IPS-18a (cell line): ENCODE data around the gene STK40.

Experiments used
- H3K27ac ChIP-seq: one replicate; pipeline ENCODE4 v1.5.1; 2013; ENCODE audit warnings: low read length
- H3K27me3 ChIP-seq: one replicate; pipeline ENCODE4 v1.6.1; 2013; ENCODE audit warnings: mild to moderate bottlenecking, low read length; ENCODE audit not compliant: control insufficient read depth, insufficient read depth
- H3K36me3 ChIP-seq: one replicate; pipeline ENCODE4 v1.6.1; 2013; ENCODE audit warnings: low read depth, low read length; ENCODE audit not compliant: control insufficient read depth
- H3K4me1 ChIP-seq: one replicate; pipeline ENCODE4 v1.6.1; 2013; ENCODE audit warnings: low read depth, low read length; ENCODE audit not compliant: control insufficient read depth
- H3K4me3 ChIP-seq: one replicate; pipeline ENCODE4 v1.5.1; 2013; ENCODE audit warnings: low read length
- H3K9ac ChIP-seq: one replicate; pipeline ENCODE4 v1.6.1; 2013; ENCODE audit warnings: mild to moderate bottlenecking, low read length, moderate library complexity
- H3K9me3 ChIP-seq: one replicate; pipeline ENCODE4 v1.6.1; 2013; ENCODE audit warnings: low read depth, low read length; ENCODE audit not compliant: control insufficient read depth

The STK40 gene

GRCh38 chr1:36349839-36350238 lies 35.9 kb downstream of the STK40 start:
- Histone ChIP-seq H3K36me3 (peaks cover 26% of the 10 kb centered on the region), H3K27ac (no peak overlapping the region), H3K4me1 (no peaks in the 10 kb centered on the region), H3K4me3 (no peak overlapping the region), H3K27me3 (no peaks in the 10 kb centered on the region), H3K9me3 (no peaks in the 10 kb centered on the region), H3K9ac (no peak overlapping the region)

- Histone ChIP-seq H3K4me1 (no peaks in the 10 kb centered on the region), H3K27ac (no peak overlapping the region), H3K9ac (no peak overlapping the region), H3K27me3 (no peaks in the 10 kb centered on the region), H3K4me3 (no peak overlapping the region), H3K9me3 (no peaks in the 10 kb centered on the region), H3K36me3 (peaks cover 20% of the 10 kb centered on the region)
These were observed 36.5 kb downstream of the STK40 start for GRCh38 chr1:36349241-36349671.

GRCh38 chr1:36346741-36347370 lies 38.9 kb downstream of the STK40 start:
- Histone ChIP-seq H3K36me3 (peaks cover 26% of the 10 kb centered on the region), H3K4me1 (no peaks in the 10 kb centered on the region), H3K9ac (no peak overlapping the region), H3K9me3 (no peaks in the 10 kb centered on the region), H3K27me3 (no peaks in the 10 kb centered on the region), H3K4me3 (no peak overlapping the region), H3K27ac (no peak overlapping the region)

DNA sequence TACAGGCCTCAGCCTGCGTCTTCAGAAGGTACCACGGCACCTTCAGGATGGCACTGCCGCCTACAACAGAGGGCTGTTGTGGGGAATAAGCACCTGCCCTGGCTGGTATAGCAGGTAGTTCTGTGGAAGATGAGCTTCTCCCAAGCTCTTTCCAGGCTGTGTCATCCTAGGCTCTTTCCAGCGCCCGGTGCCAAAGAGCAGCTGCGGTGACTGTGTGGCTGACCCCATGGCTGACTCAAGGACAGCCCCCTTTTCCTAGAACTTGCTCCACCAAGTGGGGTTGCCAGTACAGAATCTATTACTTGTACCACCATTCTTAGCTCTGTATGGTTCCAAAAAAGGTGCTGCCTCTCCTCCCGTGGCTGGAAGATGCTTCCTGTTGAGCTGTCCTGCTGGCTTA lies 40.4 kb downstream of the STK40 start:
- Histone ChIP-seq H3K36me3 (peaks cover 31% of the 10 kb centered on the region), H3K27me3 (no peaks in the 10 kb centered on the region), H3K4me1 (no peaks in the 10 kb centered on the region), H3K9ac (no peak overlapping the region), H3K9me3 (no peaks in the 10 kb centered on the region), H3K4me3 (no peak overlapping the region), H3K27ac (no peak overlapping the region)

DNA sequence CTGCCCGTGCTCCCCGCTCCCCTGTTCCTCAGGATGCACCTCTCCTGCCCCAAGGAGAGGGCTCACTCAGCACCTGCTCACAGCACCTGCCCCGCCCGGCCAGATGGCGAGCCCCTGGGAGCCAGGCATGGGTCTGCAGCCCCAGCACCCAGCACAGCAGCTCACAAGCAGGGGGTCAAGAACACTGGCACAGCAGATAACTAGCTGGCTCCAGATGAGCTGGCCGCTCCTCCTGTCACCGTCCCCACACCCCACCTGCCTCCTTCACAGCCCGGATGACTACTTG lies 41.4 kb downstream of the STK40 start:
- H3K36me3 ChIP-seq = peaks cover 31% of the 10 kb centered on the region
- no peaks in the 10 kb centered on the region for H3K4me1 ChIP-seq
- H3K27ac ChIP-seq = no peak overlapping the region
- no peak overlapping the region for H3K9ac ChIP-seq
- H3K9me3 ChIP-seq = no peaks in the 10 kb centered on the region
- no peaks in the 10 kb centered on the region for H3K27me3 ChIP-seq
- no peak overlapping the region for H3K4me3 ChIP-seq

DNA sequence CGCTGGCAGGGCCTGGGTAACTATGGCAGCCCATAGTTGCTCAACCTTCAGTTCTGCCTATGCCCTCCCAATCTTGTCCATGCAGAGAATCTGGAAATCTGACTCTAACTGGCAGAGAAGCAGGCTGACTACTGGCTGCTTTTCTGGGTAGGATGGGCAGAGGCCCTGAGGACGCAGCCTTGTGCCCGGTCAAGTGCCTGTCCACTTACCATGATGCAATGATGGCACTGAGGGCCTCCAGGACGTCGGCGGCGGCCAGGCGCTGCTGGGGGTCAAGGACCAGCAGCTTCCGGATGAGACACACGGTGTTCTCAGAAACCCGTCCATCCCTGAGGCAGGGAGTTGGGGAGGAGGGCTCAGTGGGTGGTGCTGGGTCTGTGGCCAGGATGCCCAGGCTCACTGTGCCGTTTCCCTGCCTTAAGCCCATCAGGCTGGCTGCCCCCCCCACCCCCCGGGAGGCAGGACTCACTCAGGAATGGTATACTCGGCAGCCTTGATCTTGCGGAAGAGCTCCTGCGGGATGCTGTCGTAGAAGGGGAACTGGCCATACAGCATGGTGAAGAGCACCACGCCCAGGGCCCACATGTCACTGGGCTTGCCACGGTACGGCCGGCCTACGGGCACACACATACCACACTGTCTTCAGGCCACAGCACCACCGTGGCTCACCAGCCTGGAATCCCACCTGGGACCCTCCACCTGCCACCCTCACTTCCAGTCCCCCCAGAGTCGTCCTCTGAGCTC lies 41.9 kb downstream of the STK40 start:
- H3K4me1 ChIP-seq = no peaks in the 10 kb centered on the region
- no peak overlapping the region for H3K9ac ChIP-seq
- H3K27me3 ChIP-seq = no peaks in the 10 kb centered on the region
- no peaks in the 10 kb centered on the region for H3K9me3 ChIP-seq
- H3K36me3 ChIP-seq = peaks cover 27% of the 10 kb centered on the region
- no peak overlapping the region for H3K27ac ChIP-seq
- no peak overlapping the region for H3K4me3 ChIP-seq

GRCh38 chr1:36342426-36343185 lies 43.1 kb downstream of the STK40 start:
- no peak overlapping the region for H3K27ac ChIP-seq
- H3K9ac ChIP-seq = no peak overlapping the region
- no peaks in the 10 kb centered on the region for H3K27me3 ChIP-seq
- H3K9me3 ChIP-seq = no peaks in the 10 kb centered on the region
- H3K36me3 ChIP-seq = peaks cover 17% of the 10 kb centered on the region
- H3K4me3 ChIP-seq = no peak overlapping the region
- H3K4me1 ChIP-seq = no peaks in the 10 kb centered on the region

GRCh38 chr1:36341626-36342320 lies 44.0 kb downstream of the STK40 start:
- H3K9ac ChIP-seq = no peak overlapping the region

DNA sequence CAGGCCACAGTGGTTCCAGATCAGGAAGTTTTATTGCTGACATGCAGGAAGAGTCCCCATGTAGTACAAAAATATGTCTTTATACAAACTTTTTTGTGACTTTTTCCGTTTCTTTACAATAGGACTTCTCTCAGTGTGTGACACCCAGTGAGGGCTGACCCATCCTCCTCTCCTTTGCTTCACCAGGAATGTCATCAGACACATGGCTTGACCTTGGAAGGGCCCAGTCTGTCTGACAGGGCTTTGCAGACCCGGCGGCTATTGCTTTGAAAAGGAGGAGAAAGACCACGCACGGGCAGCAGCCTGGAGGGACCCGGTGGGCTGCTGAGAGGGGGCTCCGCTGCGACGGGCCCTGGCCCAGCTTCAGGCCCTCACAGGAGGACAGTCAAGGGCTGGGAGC lies 46.1 kb downstream of the STK40 start:
- H3K4me3 ChIP-seq = no peak overlapping the region
- H3K36me3 ChIP-seq = peaks cover 13% of the 10 kb centered on the region
- H3K27ac ChIP-seq = no peak overlapping the region
- no peak overlapping the region for H3K9ac ChIP-seq
- no peaks in the 10 kb centered on the region for H3K27me3 ChIP-seq
- H3K9me3 ChIP-seq = no peaks in the 10 kb centered on the region
- no peaks in the 10 kb centered on the region for H3K4me1 ChIP-seq

More at GRCh38 chr1:36341626-36342320, 44.0 kb downstream of the STK40 start:
- H3K4me1 ChIP-seq = no peaks in the 10 kb centered on the region
- H3K36me3 ChIP-seq = peaks cover 13% of the 10 kb centered on the region
- no peaks in the 10 kb centered on the region for H3K9me3 ChIP-seq
- no peaks in the 10 kb centered on the region for H3K27me3 ChIP-seq
- no peak overlapping the region for H3K4me3 ChIP-seq
- H3K27ac ChIP-seq = no peak overlapping the region

- Histone ChIP-seq H3K4me1 (no peaks in the 10 kb centered on the region), H3K27ac (no peak overlapping the region), H3K27me3 (no peaks in the 10 kb centered on the region), H3K9ac (no peak overlapping the region), H3K9me3 (no peaks in the 10 kb centered on the region), H3K36me3 (peaks cover 13% of the 10 kb centered on the region), H3K4me3 (no peak overlapping the region)
These were observed 46.5 kb downstream of the STK40 start for GRCh38 chr1:36339215-36339614.

DNA sequence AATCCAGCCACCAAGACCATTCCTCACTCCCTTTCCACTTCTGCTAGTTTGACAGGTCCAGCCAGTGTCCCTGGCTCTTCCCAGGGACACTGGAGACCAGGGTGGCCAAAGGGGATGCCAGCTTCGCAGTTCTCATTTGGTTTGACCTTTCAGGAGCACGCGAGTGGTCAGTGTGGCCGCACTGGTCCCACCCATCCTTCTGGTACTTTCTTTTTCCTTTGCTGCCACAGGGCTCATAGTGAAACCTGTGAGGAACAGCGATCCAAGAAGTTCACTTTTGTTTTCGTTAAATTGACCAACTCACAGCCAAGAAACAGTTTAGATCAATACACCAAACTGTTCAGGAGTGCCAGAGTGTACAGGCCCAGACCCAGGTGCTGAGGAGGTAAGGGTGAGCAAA lies 47.9 kb downstream of the STK40 start:
- Histone ChIP-seq H3K27me3 (no peaks in the 10 kb centered on the region), H3K4me3 (no peak overlapping the region), H3K9me3 (no peaks in the 10 kb centered on the region), H3K27ac (no peak overlapping the region), H3K36me3 (peaks cover 5% of the 10 kb centered on the region), H3K9ac (no peak overlapping the region), H3K4me1 (no peaks in the 10 kb centered on the region)
